HK-2 (cell line): ENCODE measurements around the gene B3GALT4.

Source experiments
- DNase-seq: peaks from one replicate; pipeline ENCODE4 v3.0.0-alpha.2; 2018; ENCODE audit not compliant: unreplicated experiment

Gene B3GALT4

GRCh38 chr6:33292996-33293682 lies 16.2 kb downstream of the B3GALT4 start:
- DNase-seq = no peak

DNA sequence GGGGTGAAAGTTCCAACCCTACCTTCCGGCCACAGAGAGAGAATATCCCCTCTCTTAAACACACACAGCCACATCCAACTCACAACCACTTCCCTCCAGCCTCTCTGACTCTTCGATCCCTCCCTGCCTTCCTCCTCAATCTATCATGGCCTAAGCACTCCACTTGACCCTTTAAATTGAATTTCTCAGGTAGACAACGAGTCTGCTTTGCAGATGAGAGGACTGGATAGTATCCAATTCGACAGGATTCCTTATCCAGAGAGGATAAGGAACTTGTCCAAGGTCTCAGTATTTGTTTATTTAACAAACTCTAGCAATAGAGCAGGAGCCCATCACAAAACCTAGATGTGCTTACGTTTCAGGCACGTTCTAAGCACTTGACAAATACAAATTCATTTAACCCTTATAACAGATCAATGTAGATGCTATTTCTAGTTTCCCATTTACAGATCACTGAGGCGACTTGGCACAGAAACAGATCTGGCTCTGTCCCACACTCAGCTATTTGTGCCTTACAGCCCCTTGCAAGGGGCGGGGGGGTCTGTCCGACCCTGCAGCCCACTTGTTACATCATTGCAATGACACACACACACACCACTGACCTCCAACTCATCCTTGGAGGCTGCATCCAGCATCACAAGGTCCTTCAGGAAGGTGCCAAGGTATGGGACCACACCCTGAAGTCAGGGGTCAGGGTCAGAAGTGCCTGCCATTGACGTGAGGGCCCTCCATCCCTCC lies 17.3 kb downstream of the B3GALT4 start:
- no peak for DNase-seq

- DNase-seq = no peak
Observed at GRCh38 chr6:33295621-33296369, 18.9 kb downstream of the B3GALT4 start.

DNA sequence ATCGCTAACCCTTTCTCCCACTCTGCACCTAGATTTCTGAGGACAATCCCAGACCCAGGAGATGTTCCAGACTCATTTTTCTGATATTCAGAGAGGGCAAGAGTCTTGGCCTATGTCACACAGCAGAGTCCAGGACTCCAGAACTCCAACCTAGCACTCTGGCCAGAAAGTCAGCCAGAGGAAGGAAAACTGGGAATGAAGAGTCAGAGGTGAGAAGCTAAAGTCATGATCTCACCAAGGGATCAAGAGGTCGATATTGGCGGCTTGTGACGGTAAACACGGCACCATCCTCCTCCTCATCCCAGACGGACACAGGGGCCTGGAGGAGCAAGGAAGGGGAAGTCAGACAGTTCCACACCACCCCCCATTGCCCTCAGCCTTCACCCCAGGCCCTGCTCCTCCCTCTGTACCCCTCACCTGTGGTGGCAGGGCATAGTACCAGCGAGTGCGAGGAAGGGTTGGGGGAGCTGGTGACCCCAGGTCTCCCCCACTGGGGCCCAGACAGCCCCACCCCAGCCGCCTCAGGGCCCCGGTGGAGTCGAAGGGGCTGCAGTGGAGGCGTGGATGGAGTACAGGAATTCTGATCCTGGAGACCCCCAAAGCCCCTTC lies 20.0 kb downstream of the B3GALT4 start:
- DNase-seq = no peak

DNA sequence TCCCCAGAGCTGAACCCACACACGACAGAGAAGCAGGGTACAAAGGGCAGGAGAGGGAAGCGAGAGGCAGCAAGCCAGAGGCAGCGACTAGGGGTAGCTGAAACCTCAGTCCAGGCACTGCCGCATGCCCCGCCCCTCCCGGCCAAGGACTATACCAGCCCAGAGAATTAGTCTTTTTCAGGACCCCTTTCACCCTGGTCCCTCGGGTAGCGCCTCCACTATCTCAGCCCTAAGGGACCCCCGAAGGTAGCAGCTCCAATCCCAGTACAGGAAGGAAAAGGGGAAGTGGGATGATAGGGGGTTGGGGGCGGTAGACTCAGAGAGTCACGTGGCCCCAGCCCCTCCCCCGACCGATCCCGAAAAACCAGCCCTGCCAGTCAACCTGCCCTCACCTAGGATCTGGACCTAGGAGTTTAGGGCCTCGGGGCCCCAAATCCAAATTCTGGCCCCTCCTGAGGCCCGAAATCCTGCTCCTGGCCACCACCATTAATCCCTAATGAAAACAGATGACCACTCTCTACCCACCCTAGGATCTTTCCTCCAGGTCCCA lies 20.6 kb downstream of the B3GALT4 start:
- no peak for DNase-seq

DNA sequence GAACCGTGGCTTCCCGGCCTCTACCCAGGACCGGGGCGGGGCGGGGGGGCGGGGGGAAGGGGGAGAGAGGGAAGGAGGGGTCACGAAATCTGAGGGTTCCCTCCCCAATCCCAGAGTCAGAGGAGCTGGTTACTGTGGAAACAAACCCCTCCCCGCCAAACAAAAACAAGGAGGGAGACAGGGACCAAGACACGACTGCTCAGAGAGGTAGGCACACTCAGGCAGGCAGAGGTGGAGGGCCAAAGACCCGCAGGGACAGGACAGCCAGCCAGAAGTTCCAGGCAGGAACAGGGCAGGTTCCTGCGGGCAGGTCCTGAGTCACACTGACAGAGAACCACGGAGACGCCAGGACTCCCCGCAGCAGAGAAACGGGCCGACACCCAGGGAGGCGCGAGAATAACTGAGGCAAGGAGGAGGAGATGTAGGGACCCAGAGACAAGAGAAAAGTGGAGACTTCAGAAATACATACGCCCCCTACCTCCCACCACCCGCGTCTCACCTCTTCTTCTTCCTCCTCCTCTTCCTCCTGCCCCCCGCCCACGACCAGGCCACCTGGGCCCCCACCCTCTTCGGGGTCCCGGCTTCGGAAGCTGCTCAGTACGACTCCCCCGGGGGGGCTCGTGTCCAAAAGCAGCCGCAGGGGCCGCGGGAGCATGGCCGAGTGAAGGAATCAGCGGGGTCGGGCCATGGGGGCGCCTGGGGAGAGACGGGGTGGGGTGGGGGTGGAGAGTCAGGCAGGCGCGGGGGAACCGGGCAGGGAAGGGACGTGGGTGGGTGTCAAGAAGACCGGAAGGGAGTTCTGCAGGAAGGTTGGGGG lies 21.2 kb downstream of the B3GALT4 start:
- DNase-seq = peak; percentile 75

GRCh38 chr6:33298773-33299236 lies 21.9 kb downstream of the B3GALT4 start, which contains the start of gene RGL2:
Gene RGL2, minus strand, starts transcription at chr6:33298942. Its CDS starts 332 bp downstream, at chr6:33298610.
- DNase-seq = peak; percentile 69

DNA sequence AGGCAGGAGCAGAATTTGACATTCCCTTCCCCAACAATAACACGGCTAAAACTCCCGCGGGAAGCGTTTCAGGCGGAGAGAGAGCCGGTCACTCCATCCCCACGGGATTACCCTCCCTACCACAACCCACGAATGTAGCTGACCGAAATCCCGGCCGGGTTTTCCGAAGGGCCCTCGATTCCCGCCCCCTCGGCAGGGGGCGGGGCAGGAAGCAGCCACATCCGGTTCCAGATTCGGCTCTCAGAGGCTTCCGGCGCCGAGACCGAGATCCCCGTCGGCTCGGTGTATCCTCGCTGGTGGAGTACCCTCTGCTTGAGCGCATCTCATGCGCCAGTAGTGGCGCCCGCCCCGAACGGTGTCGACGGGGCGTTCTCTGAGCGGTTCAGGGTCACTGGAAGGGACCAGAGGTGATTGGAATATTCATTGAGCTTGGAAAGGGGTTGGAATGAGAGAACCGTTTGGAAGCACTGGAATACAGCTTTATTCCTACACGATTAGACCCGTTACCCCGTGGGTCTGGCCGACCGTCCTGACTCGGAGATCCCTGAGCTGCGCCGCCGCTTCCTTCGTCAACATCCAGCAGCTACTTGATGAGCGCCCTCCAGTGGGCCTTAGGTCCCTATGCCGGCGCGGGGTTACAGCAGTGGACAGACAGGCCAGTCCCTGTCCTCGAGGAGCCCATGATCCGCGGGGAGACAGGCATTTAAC lies 22.5 kb downstream of the B3GALT4 start:
- peak; percentile 93 for DNase-seq

- no peak for DNase-seq
Observed at GRCh38 chr6:33301877-33302276, 25.0 kb downstream of the B3GALT4 start.

- DNase-seq = no peak
Observed at GRCh38 chr6:33304216-33304615, 27.3 kb downstream of the B3GALT4 start.

DNA sequence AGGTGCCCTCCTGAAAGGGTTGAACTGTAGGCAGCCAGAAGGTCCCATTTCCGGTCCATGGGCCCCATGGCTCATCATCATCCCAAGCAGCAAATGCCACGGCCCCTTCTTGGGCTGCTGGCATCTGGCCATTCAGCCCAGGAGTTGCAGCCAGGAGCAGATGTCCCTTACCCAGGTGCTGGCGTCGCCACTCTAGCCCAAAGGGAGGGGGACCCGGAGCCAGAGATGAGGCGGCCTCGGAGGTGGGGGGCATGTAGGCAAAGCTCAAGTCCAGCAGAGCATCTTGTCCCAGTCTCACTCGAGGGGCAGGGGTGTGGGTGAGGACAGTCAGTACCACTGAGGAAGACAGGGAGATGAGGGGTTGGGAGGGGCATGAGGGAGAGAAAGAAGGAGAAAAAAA lies 28.1 kb downstream of the B3GALT4 start:
- DNase-seq = no peak

GRCh38 chr6:33306356-33306755 lies 29.4 kb downstream of the B3GALT4 start:
- no peak for DNase-seq

DNA sequence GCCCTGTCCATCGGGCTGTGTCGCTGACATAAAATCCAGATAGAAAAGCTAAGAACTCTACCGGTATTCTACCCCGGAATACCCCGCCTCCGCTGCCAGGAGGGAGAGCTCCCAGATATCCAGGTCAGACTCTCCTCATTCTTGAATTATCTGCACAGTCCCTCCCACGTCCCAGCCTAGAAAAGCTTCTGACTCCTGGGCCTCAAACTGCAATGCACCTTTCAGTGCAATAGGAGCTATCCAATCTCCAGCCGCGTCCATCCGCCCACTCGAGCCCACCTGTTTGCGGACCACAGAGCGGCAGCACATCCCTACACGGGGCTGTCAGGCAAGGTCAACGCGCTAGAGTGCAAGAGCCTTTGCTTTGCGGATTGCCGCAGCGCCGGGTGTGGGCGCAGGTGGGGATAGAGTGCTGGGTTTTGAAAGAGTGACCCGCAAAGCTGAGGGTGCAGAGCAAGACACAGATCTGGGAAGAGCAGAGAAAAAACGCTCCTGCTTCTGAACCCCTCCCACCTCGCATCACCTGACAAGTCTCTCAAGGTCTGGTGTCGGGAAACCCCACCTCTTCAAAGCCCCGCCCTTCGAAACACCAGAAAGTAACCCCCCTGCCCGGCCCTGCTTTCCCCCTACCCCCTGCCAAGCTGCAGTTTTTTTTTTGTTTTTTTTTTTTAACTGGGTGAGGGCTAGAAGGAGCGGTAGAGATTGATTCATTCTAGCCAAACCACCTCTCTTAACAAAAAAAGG lies 35.6 kb downstream of the B3GALT4 start:
- peak; percentile 74 for DNase-seq

DNA sequence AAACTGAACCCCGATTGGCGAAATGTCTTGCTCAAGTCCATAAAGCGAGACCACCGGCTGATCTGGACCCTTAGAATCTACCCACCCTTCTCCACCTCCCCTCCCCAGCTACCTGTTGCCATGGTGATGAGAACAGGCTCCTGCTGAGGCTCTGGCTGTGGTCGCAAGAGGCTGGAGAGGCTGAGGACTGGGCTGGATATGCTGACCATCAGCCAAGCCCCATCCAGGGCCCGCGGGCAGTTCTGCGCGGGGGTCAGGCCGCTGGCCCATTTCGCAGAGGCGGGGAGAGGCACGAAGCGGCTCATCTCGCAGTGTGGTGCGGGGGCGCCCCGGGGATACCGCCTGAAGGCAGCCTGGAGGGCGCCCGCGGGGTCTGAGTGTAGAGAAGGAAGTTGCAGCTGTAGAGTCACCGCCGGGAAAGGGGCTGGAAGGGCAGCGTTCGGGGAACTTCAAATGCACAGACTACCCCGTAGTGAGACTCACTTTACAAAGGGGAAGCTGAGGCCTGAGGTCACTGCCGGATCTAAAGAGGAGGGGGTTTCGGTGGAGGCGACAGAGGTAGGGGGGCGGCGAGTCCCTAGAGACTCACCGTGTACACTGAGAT lies 36.3 kb downstream of the B3GALT4 start:
- DNase-seq = peak; percentile 39

GRCh38 chr6:33313709-33314514 lies 37.0 kb downstream of the B3GALT4 start, which contains the start of gene TAPBP:
Gene TAPBP, minus strand, starts transcription at chr6:33314078. Its CDS starts 37 bp downstream, at chr6:33314041.
- DNase-seq = peak; percentile 78

DNA sequence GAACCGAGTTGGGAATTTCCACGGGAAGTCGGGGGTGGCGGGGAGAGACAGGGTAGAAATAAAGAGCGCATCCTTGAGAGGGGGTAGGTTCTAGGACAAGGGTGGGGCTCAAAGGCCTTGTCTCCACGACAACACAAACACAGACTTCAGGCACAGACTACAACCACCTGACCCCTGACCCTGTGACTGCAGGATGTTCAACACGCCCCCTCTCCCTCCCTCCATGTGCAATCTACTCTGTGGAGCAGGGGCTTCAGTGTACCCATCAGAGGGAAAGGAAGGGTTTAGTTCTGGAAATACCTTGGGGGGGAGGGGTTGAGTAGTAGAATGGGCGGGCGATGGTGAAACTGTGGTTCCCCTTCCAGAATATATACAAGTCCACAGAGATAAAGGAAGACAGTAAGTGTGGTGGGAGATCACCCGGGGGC lies 37.6 kb downstream of the B3GALT4 start:
- DNase-seq = peak; percentile 72

DNA sequence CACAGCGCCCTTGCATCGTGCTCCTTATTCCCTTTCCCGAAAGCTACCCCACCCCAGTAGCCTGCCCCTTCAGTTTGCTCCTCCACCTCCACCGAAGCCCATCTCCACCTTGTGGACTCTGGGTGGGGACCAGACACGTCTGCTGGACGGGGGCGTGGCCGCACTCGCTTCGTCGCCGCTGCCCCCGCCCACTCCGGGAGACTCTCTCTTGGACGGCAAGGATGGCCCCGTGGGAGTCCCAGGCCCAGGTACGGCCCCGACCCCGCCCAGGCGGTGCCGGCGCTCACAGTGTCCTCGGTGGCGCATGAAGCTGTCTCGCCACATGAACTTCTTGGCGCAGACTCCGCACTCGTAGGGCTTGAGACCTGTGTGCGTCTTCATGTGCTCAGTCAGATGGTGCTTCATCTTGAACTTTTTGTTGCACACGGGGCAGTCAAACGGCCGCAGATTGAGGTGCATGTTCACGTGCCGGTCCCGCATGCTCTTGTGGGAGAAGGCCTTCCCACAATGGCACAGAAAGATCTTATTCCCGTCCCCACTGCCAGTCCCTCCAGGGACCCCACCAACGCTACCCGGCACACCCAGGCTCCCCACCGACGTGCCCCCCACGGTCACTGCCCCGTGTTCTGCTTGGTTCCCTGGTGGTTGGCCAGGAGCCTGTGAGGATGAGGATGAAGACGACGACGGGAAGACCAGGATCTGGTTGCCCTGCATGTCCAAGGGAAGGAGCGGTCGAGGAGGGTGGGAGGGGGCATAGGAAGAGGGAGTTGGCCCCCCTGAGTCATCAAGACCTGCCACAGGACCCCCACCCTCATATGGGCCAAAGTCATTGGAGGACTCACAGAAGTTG lies 38.2 kb downstream of the B3GALT4 start:
- no peak for DNase-seq
